Gastroesophageal sphincter (tissue), 3 donors: ENCODE data around the gene CAPZB.

Experiments used
- CTCF ChIP-seq, 4 experiments: fragments of 200-600 bp in 2 of 4; fragments of 450-650 bp in 2 of 4; sonication (generic) in 1 of 4; IDR thresholded peaks; one replicate each; pipeline ENCODE4 v1.5.1; 2017 to 2019; ENCODE audit warnings: antibody characterized with exemption in 4 of 4, mild to moderate bottlenecking in 2 of 4, moderate library complexity in 2 of 4
- POLR2A ChIP-seq, 2 donors: fragments of 450-650 bp; IDR thresholded peaks; one replicate each; pipeline ENCODE4 v1.6.1; 2017; ENCODE audit warnings: antibody characterized with exemption in 2 of 2, mild to moderate bottlenecking in 2 of 2, moderate library complexity in 1 of 2

- TF ChIP-seq POLR2A (IDR thresholded peaks at IDR 0.05) (no peak), CTCF (IDR thresholded peaks at IDR 0.05) (no peak)
Observed at GRCh38 chr1:19480282-19480681, 5.1 kb downstream of the CAPZB start.
